Measurements from ENCODE around the gene MRPL44.

The MRPL44 gene

GRCh38 chr2:223967981-223968380 is 10.7 kb downstream of the MRPL44 start:
- Histone ChIP-seq H3K9ac (ENCODE audit: low read length) (no peak overlapping the region), H3K4me1 (ENCODE audit: low read length) (no peaks in the 10 kb centered on the region), H3K27me3 (replicated peaks; ENCODE audit: insufficient read depth, low read length) (no peaks in the 10 kb centered on the region), H3K4me2 (ENCODE audit: low read depth, low read length) (no peak overlapping the region), H2AFZ (ENCODE audit: low read length) (no peak overlapping the region), H3K4me3 (ENCODE audit: low read length) (no peak overlapping the region), H3K36me3 (replicated peaks; ENCODE audit: insufficient read depth, low read length) (peaks cover 5% of the 10 kb centered on the region), H4K20me1 (ENCODE audit: insufficient read depth, low read length) (no peaks in the 10 kb centered on the region), H3K79me2 (ENCODE audit: low read length) (peaks cover 14% of the 10 kb centered on the region; the same call in 1 of the 2 replicates), H3K27ac (ENCODE audit: low read length) (no peak overlapping the region), H3F3A (ENCODE audit: insufficient read depth, low read length) (no peaks in the 10 kb centered on the region), H3K9me2 (replicated peaks; ENCODE audit: insufficient read depth, low read length) (no peaks in the 10 kb centered on the region), H3K9me3 (replicated peaks; ENCODE audit: insufficient read depth, low read length) (no peaks in the 10 kb centered on the region)
- no peak for DNase-seq
- no peak for TF ChIP-seq EZH2 (optimal IDR thresholded peaks at IDR 0.05; ENCODE audit: low read depth, low read length)
- no peak for TF ChIP-seq EZH2phosphoT487 (IDR thresholded peaks at IDR 0.05; ENCODE audit: low read length)
- no peak for TF ChIP-seq CTCF (IDR thresholded peaks at IDR 0.05; ENCODE audit: low read length)

- Histone ChIP-seq H3K9me3 (replicated peaks; ENCODE audit: insufficient read depth, low read length) (no peaks in the 10 kb centered on the region), H3F3A (ENCODE audit: insufficient read depth, low read length) (no peaks in the 10 kb centered on the region), H3K27me3 (replicated peaks; ENCODE audit: insufficient read depth, low read length) (no peaks in the 10 kb centered on the region)
Measured at GRCh38 chr2:223969315-223969714, 12.1 kb downstream of the MRPL44 start.

GRCh38 chr2:223969856-223970255 is 12.6 kb downstream of the MRPL44 start:
- Histone ChIP-seq H3K27me3 (replicated peaks; ENCODE audit: insufficient read depth, low read length) (no peaks in the 10 kb centered on the region), H3K27ac (ENCODE audit: low read length) (no peak overlapping the region), H3K9me2 (replicated peaks; ENCODE audit: insufficient read depth, low read length) (no peaks in the 10 kb centered on the region), H3K4me2 (ENCODE audit: low read depth, low read length) (no peak overlapping the region), H3K4me3 (ENCODE audit: low read length) (no peak overlapping the region), H3K36me3 (replicated peaks; ENCODE audit: insufficient read depth, low read length) (no peaks in the 10 kb centered on the region; the same call in none of the 2 replicates), H3K4me1 (ENCODE audit: low read length) (no peaks in the 10 kb centered on the region), H3K9ac (ENCODE audit: low read length) (no peak overlapping the region), H2AFZ (ENCODE audit: low read length) (no peak overlapping the region), H3K9me3 (replicated peaks; ENCODE audit: insufficient read depth, low read length) (no peaks in the 10 kb centered on the region), H4K20me1 (ENCODE audit: insufficient read depth, low read length) (no peaks in the 10 kb centered on the region), H3F3A (ENCODE audit: insufficient read depth, low read length) (no peaks in the 10 kb centered on the region), H3K79me2 (ENCODE audit: low read length) (0 out of 2 replicates have a peak, but pooled peaks cover 5% of the 10 kb centered on the region)
- no peak for TF ChIP-seq EZH2 (optimal IDR thresholded peaks at IDR 0.05; ENCODE audit: low read depth, low read length)
- TF ChIP-seq CTCF (IDR thresholded peaks at IDR 0.05; ENCODE audit: low read length) = no peak
- no peak for TF ChIP-seq EZH2phosphoT487 (IDR thresholded peaks at IDR 0.05; ENCODE audit: low read length)
- no peak for DNase-seq

More at GRCh38 chr2:223969315-223969714, 12.1 kb downstream of the MRPL44 start:
- H3K4me2 ChIP-seq (ENCODE audit: low read depth, low read length) = no peak overlapping the region
- no peak overlapping the region for H2AFZ ChIP-seq (ENCODE audit: low read length)
- no peak overlapping the region for H3K4me3 ChIP-seq (ENCODE audit: low read length)
- no peak overlapping the region for H3K9ac ChIP-seq (ENCODE audit: low read length)
- H3K9me2 ChIP-seq (replicated peaks; ENCODE audit: insufficient read depth, low read length) = no peaks in the 10 kb centered on the region
- H4K20me1 ChIP-seq (ENCODE audit: insufficient read depth, low read length) = no peaks in the 10 kb centered on the region
- TF ChIP-seq EZH2phosphoT487 (IDR thresholded peaks at IDR 0.05; ENCODE audit: low read length) (no peak), CTCF (IDR thresholded peaks at IDR 0.05; ENCODE audit: low read length) (no peak), EZH2 (optimal IDR thresholded peaks at IDR 0.05; ENCODE audit: low read depth, low read length) (no peak)
- H3K36me3 ChIP-seq (replicated peaks; ENCODE audit: insufficient read depth, low read length) = no peaks in the 10 kb centered on the region; the same call in none of the 2 replicates
- no peak overlapping the region for H3K27ac ChIP-seq (ENCODE audit: low read length)
- no peak for DNase-seq
- H3K4me1 ChIP-seq (ENCODE audit: low read length) = no peaks in the 10 kb centered on the region
- H3K79me2 ChIP-seq (ENCODE audit: low read length) = 0 out of 2 replicates have a peak, but pooled peaks cover 5% of the 10 kb centered on the region

Measured in MM.1S (cell line).